ENCODE data around the gene HS3ST3A1.

DNA sequence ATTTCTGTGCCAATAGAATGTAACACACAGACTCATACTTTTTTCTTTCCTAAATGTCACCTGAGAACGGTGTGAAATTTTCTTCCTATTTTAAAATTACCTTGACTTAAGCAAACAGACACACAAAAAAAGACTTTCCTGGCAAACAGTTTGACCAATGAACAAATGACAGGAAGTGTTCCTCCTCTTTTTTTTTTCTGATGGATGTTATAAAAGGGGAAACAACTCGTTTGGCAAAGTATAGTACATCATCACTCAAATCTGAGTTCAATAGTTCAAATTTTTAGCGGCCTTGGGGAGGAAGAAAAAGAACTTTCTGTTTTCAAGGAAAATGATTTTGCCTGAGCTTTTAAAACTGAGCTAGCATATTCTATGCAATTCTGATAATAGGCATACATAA lies 19.8 kb downstream of the HS3ST3A1 start:
- TF ChIP-seq, protein P1, sequence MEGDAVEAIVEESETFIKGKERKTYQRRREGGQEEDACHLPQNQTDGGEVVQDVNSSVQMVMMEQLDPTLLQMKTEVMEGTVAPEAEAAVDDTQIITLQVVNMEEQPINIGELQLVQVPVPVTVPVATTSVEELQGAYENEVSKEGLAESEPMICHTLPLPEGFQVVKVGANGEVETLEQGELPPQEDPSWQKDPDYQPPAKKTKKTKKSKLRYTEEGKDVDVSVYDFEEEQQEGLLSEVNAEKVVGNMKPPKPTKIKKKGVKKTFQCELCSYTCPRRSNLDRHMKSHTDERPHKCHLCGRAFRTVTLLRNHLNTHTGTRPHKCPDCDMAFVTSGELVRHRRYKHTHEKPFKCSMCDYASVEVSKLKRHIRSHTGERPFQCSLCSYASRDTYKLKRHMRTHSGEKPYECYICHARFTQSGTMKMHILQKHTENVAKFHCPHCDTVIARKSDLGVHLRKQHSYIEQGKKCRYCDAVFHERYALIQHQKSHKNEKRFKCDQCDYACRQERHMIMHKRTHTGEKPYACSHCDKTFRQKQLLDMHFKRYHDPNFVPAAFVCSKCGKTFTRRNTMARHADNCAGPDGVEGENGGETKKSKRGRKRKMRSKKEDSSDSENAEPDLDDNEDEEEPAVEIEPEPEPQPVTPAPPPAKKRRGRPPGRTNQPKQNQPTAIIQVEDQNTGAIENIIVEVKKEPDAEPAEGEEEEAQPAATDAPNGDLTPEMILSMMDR (IDR thresholded peaks at IDR 0.05): no peak
- TF ChIP-seq POLR2A (IDR thresholded peaks at IDR 0.05): no peak

Measured in tibial nerve (tissue), 3 donors.